ENCODE measurements around the gene IQGAP3. TPM values are rescaled to one million over a fixed set of nuclear protein-coding genes. Genes with fewer than 3 reads are reported as not detected.

Gene IQGAP3
- total and polyA plus RNA-seq, 7 donors: 0.55 to 11.2 (median 0.76) TPM; not detected in 1

GRCh38 chr1:156592158-156592909 lies 20.0 kb upstream of the IQGAP3 start:
- 37 to 52% methylated on average over 16 of the region's 16 CpGs for WGBS, 2 donors
- intact Hi-C loops (cut with DNase I): loop anchor here (5.0 kb wide), 1 partner anchor 80 kb away; no protein-coding TSS in a partner anchor
- H3K4me3 ChIP-seq: peak overlapping the region; percentile 54 to 83 (median 68)
- H3K27me3 ChIP-seq: no peaks in the 10 kb centered on the region
- DNase-seq: no peak
- H3K4me1 ChIP-seq: peaks cover 0 to 17% (median 10%) of the 10 kb centered on the region in 4 donors
- TF ChIP-seq EP300 (IDR thresholded peaks at IDR 0.05) (no peak), POLR2AphosphoS5 (IDR thresholded peaks at IDR 0.05) (no peak), POLR2A (IDR thresholded peaks at IDR 0.05) (no peak), CTCF (IDR thresholded peaks at IDR 0.05) (no peak)
- H3K9me3 ChIP-seq: no peaks in the 10 kb centered on the region
- peak overlapping the region; percentile 87 to 95 (median 90) for H3K27ac ChIP-seq
- H3K36me3 ChIP-seq: peaks cover 0 to 46% (median 12%) of the 10 kb centered on the region in 4 donors

GRCh38 chr1:156591432-156592157 lies 19.2 kb upstream of the IQGAP3 start, which contains the start of gene NAXE:
NAXE (plus strand) TSS chr1:156591776; CDS start chr1:156591805, 29 bp downstream.
- TF ChIP-seq POLR2A (IDR thresholded peaks at IDR 0.05) (peak; percentile 46 to 72), POLR2AphosphoS5 (IDR thresholded peaks at IDR 0.05) (peak; percentile 65 to 82 (median 76)), EP300 (IDR thresholded peaks at IDR 0.05) (no peak)
- peak within 1 kb of the TSS; percentile 87 to 95 (median 90) for H3K27ac ChIP-seq
- H3K27me3 ChIP-seq: no peaks in the 10 kb centered on the region
- H3K36me3 ChIP-seq: peaks cover 0 to 39% (median 10%) of the 10 kb centered on the region in 4 donors
- peak within 1 kb of the TSS; percentile 54 to 83 (median 68) for H3K4me3 ChIP-seq
- peaks cover 0 to 17% (median 10%) of the 10 kb centered on the region in 4 donors for H3K4me1 ChIP-seq
- intact Hi-C loops (cut with DNase I): loop anchor here (5.0 kb wide), 1 partner anchor 79 kb away; no protein-coding TSS in a partner anchor
- H3K9me3 ChIP-seq: no peaks in the 10 kb centered on the region
- peak; percentile 88 for DNase-seq
- 1% methylated on average over 60 of the region's 60 CpGs for WGBS, 2 donors

- intact Hi-C loops (cut with DNase I): loop anchor here (5.0 kb wide), 1 partner anchor 79 kb away; no protein-coding TSS in a partner anchor
- no peaks in the 10 kb centered on the region for H3K9me3 ChIP-seq
- no peak for DNase-seq
- H3K27me3 ChIP-seq: no peaks in the 10 kb centered on the region
- TF ChIP-seq CTCF (IDR thresholded peaks at IDR 0.05) (no peak), POLR2A (IDR thresholded peaks at IDR 0.05) (no peak), POLR2AphosphoS5 (IDR thresholded peaks at IDR 0.05) (no peak), EP300 (IDR thresholded peaks at IDR 0.05) (no peak)
- peaks cover 0 to 17% (median 10%) of the 10 kb centered on the region in 4 donors for H3K4me1 ChIP-seq
- H3K4me3 ChIP-seq: peak overlapping the region; percentile 54 to 83 (median 68)
- peaks cover 0 to 34% (median 8%) of the 10 kb centered on the region in 4 donors for H3K36me3 ChIP-seq
- H3K27ac ChIP-seq: peak overlapping the region; percentile 87 to 95 (median 90)
- WGBS, 2 donors: 4 to 20% methylated on average over 6 of the region's 6 CpGs
These were observed 18.7 kb upstream of the IQGAP3 start for GRCh38 chr1:156591181-156591431.

- peaks cover 0 to 28% (median 5%) of the 10 kb centered on the region in 4 donors for H3K36me3 ChIP-seq
- peak overlapping the region; percentile 87 to 95 (median 90) for H3K27ac ChIP-seq
- intact Hi-C loops (cut with DNase I): loop anchor here (5.0 kb wide), 1 partner anchor 78 kb away; no protein-coding TSS in a partner anchor
- no peak for TF ChIP-seq POLR2A (IDR thresholded peaks at IDR 0.05)
- no peak for TF ChIP-seq CTCF (IDR thresholded peaks at IDR 0.05)
- no peak for TF ChIP-seq EP300 (IDR thresholded peaks at IDR 0.05)
- no peak for TF ChIP-seq POLR2AphosphoS5 (IDR thresholded peaks at IDR 0.05)
- DNase-seq: no peak
- H3K4me1 ChIP-seq: peaks cover 0 to 17% (median 10%) of the 10 kb centered on the region in 4 donors
- 79 to 85% methylated on average over 10 of the region's 10 CpGs for WGBS, 2 donors
- peak overlapping the region in 1 of 4 donors; percentile 64 for H3K4me3 ChIP-seq
- H3K27me3 ChIP-seq: no peaks in the 10 kb centered on the region
- no peaks in the 10 kb centered on the region for H3K9me3 ChIP-seq
These were observed 18.2 kb upstream of the IQGAP3 start for GRCh38 chr1:156590326-156591180.

All from sigmoid colon (tissue), 7 donors.